Fibroblast of the aortic adventitia (primary cell): ENCODE data around the gene TCERG1L. TPM values are rescaled to one million over a fixed set of nuclear protein-coding genes. Genes with fewer than 3 reads are reported as not detected.

Experiments
- DNase-seq: peaks from one replicate; pipeline ENCODE4 v3.0.0-alpha.2; 2010; ENCODE audit warnings: low read depth
- H3K4me3 ChIP-seq: 2 replicates; pipeline ENCODE4 v1.5.1; 2011; ENCODE audit warnings: low read depth, mild to moderate bottlenecking, control low read depth, low read length, moderate library complexity
- total RNA-seq: library from RNA; depleted of rRNA; stranded (reverse); fragments of >200 nt; gene quantifications from 2 replicates; pipeline ENCODE4 v1.2.3, GENCODE V29; 2012; ENCODE audit warnings: low replicate concordance
- TF ChIP-seq, protein P1 (sequence below): IDR thresholded peaks from 2 replicates; pipeline ENCODE4 v1.5.1; 2011; ENCODE audit warnings: mild to moderate bottlenecking, low read length, control low read depth, inconsistent platforms; ENCODE audit not compliant: insufficient read depth

Gene TCERG1L
- total RNA-seq, 1 donor = not detected

DNA sequence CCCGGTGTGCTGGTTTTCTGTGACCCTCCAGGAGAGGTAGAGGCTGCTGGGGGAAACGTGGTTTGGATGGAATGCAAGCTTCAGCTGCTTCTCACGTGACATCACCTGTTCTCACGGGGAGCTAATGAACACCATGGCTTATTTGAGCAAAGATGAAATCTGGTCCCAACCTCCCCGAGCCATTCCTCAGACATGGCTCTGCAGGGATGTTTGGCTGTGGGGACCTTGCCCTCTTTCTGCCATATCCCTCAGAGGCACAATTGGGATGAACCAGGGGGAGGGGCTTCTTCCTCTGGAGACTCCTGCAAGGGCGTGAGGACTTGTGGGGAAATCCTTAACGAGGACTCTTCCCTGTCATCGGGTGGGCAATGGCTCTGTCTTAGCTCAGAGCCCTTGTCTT is 236.8 kb downstream of the TCERG1L start:
- TF ChIP-seq, protein P1, sequence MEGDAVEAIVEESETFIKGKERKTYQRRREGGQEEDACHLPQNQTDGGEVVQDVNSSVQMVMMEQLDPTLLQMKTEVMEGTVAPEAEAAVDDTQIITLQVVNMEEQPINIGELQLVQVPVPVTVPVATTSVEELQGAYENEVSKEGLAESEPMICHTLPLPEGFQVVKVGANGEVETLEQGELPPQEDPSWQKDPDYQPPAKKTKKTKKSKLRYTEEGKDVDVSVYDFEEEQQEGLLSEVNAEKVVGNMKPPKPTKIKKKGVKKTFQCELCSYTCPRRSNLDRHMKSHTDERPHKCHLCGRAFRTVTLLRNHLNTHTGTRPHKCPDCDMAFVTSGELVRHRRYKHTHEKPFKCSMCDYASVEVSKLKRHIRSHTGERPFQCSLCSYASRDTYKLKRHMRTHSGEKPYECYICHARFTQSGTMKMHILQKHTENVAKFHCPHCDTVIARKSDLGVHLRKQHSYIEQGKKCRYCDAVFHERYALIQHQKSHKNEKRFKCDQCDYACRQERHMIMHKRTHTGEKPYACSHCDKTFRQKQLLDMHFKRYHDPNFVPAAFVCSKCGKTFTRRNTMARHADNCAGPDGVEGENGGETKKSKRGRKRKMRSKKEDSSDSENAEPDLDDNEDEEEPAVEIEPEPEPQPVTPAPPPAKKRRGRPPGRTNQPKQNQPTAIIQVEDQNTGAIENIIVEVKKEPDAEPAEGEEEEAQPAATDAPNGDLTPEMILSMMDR = no peak
- DNase-seq = no peak

DNA sequence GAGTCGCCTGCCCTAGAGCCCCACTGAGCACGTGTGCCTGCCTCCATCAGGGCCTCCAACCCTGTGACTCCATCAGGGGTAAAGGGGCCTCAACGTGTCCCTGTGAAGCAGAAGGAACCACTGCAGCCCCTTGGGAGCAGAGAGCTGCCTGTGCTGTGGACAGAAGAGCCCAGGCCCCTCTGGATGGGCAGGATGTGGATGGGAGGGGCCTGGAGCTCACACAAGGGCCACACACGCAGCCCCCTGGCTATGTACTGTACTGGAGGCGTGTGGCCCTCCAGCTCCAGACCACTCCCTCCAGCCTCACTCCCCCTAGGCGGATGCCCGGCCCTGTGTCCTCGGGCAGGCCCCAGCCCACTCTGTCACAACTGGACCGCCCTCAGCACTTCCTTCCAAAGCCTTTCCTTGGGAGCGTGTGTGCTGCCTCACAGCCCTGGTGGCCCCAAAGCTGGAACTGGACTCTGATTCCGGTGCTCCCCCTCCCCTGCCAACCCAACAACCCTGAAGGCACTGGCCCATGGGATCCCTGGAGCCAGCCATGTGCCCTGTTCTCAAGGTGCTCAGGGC is 238.0 kb downstream of the TCERG1L start:
- no peak for DNase-seq
- no peak overlapping the region for H3K4me3 ChIP-seq
- TF ChIP-seq, protein P1 = no peak

More for the DNA sequence above, 236.8 kb downstream of the TCERG1L start:
- no peak overlapping the region for H3K4me3 ChIP-seq

DNA sequence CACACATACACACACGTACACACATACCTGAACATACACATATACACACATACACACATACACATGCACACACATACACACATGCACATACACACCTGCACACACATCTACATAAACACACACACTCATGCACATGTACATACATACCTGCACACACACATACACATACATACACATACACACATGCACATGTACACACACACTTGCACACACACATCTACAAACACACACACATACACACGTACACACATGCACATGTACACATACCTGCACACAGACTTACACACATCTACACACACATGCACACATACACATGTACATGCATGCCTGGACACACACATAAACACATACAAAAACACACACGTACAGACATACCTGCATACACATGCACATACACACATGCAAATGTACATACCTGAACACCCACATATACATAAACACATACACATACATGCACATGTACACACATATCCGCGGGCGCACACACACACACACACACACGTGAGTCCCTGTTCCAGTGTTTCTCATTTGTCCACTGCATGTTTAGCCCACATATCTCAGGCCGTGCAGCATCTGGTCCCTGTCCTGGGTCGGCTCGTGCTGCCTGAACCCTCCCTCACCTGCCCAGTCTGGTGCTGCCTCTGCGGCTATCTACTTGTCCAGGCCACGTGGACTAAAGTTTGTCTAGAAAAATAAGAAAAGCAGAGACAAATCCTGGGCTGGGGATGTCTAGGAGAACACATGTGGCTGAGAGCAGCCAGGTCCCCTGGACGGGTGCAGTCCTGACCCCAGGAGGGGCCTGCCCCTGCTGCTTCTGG is 238.7 kb downstream of the TCERG1L start:
- TF ChIP-seq, protein P1 = no peak

DNA sequence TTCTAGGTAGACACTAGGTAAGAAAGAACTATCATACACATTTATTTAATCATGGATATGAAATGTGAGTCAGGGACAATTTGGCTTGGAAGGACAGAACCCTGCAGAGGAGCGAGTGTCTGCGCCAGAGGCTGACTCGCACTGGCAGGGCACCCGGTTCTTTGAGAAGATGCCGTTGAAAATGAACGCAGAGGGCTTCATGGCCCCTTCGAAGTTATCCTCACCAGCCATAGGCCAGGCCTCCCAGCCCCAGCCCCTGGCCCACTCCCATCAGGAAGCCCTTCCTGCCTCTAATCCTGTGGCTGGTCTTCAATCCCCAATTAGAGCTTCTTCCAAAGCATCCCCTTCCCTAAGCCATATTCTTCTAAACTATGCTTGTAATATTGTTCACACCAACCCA is 239.8 kb downstream of the TCERG1L start:
- DNase-seq = no peak
- H3K4me3 ChIP-seq = no peak overlapping the region
- TF ChIP-seq, protein P1 = no peak

More for the DNA sequence above, 238.7 kb downstream of the TCERG1L start:
- H3K4me3 ChIP-seq = no peak overlapping the region
- DNase-seq = no peak

DNA sequence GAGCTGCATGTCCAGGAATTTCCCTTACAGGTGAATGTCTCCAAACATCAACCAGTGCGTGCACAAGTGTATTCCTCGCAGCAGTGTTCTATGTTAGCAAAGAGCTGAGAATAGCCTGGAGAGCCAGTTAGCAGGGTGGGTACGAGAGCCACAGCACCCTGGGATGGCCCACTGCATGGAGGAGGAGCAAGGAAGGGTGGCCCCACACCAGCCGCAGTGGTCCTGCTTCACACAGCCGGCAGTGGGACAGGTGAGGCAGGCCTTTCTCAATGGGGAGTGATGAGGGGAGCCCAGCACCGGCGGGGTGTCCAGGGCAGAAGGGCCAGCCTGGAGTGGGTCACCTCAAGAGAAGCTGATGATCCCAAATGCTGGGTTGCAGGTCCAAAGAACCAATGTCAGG is 240.7 kb downstream of the TCERG1L start:
- H3K4me3 ChIP-seq = no peak overlapping the region
- DNase-seq = no peak
- TF ChIP-seq, protein P1 = no peak

DNA sequence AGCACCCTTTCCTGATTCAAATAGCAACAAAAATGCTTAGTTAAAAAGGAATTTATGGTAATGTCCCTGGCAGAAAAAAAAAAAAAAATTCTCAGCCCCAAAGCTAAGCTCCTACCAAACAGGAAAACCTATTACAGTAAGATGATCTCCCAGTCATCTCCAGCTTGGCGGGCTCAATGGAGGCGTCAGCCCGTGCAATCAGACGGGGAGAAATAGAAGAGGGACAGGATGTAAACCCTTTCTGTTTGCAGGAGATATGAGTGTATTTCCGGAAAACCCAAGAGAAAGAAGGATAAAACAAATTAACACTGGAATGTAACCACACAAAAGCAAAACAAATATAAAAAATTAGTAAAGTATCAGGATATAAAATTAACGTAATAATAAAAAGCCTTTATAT is 242.8 kb downstream of the TCERG1L start:
- no peak for DNase-seq
- no peak overlapping the region for H3K4me3 ChIP-seq
- TF ChIP-seq, protein P1 = no peak
